ENCODE data around the gene RFX2. TPM values are rescaled to one million over a fixed set of nuclear protein-coding genes. Genes with fewer than 3 reads are reported as not detected.
A peak's percentile ranks its signal among the peaks of the same experiment; 100 is the strongest.

The RFX2 gene
- total RNA-seq, 1 donor from 2014 or later = 7.3 TPM

DNA sequence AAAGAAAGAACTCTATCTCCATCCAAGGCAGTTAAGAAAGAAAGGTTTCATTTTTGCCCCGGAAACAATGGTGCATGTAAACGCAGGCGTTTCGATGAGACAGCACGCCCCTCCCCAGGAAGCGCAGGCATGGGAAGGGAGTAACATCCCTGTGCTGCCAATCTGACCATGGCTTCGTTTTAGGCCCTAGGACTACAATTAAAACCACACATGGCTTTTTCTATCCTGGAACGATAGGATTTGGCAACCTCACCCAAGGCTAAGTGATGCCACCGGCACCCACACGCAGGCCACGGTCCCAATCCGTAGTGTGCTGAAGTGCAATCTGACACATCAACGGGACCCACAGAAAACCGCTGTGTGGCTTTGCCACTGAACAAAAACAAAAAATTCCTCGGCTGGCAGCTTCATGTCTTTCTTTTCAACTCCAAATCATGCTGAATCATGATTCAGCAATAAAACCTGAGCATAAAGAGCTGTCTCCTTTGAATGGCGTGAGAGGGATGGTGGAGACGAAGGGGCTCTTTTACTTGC lies 156.6 kb downstream of the RFX2 start:
- Mint-ChIP-seq H3K9me3 (no peaks in the 10 kb centered on the region), H3K27me3 (ENCODE audit: low read depth) (no peaks in the 10 kb centered on the region), H3K27ac (peak overlapping the region; percentile 55), H3K36me3 (peaks cover 3% of the 10 kb centered on the region), H3K4me3 (no peak overlapping the region), H3K4me1 (peaks cover 80% of the 10 kb centered on the region)
- DNase-seq (ENCODE audit: low spot score in 2 of 2, unreplicated experiment in 2 of 2) = no peak
- TF ChIP-seq, protein P1, sequence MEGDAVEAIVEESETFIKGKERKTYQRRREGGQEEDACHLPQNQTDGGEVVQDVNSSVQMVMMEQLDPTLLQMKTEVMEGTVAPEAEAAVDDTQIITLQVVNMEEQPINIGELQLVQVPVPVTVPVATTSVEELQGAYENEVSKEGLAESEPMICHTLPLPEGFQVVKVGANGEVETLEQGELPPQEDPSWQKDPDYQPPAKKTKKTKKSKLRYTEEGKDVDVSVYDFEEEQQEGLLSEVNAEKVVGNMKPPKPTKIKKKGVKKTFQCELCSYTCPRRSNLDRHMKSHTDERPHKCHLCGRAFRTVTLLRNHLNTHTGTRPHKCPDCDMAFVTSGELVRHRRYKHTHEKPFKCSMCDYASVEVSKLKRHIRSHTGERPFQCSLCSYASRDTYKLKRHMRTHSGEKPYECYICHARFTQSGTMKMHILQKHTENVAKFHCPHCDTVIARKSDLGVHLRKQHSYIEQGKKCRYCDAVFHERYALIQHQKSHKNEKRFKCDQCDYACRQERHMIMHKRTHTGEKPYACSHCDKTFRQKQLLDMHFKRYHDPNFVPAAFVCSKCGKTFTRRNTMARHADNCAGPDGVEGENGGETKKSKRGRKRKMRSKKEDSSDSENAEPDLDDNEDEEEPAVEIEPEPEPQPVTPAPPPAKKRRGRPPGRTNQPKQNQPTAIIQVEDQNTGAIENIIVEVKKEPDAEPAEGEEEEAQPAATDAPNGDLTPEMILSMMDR (IDR thresholded peaks at IDR 0.05; ENCODE audit: unreplicated experiment) = no peak

DNA sequence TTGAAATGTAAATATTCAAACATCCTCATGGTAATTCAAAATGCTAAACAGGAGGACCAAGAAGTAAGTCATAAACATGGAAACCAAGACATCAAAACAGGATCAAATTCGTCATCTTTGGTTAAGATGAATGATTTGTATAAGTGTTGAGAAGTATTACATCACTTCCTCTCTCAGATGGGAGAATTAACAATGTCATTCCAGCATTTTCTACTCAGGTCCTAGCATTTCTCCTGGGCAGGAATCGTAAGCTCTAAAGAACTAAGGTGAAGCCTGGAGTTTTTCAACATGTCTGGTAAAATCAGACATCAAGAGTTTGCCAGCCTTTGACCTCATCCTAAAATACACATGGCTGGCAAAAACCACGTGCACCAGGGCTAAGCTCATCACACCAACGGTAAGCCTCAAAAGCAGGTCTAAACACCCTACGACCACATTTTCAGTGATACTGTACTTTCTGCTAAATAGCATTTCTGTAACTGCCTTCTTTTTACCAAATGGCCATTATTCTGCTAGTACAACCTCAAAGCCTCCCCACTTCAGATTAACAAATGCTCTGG lies 157.2 kb downstream of the RFX2 start:
- Mint-ChIP-seq H3K4me3 (no peak overlapping the region), H3K27me3 (ENCODE audit: low read depth) (no peaks in the 10 kb centered on the region), H3K27ac (peak overlapping the region; percentile 52), H3K4me1 (peaks cover 81% of the 10 kb centered on the region), H3K36me3 (peaks cover 3% of the 10 kb centered on the region), H3K9me3 (no peaks in the 10 kb centered on the region)
- no peak for DNase-seq (ENCODE audit: low spot score in 2 of 2, unreplicated experiment in 2 of 2)
- TF ChIP-seq, protein P1 (IDR thresholded peaks at IDR 0.05; ENCODE audit: unreplicated experiment) = no peak

DNA sequence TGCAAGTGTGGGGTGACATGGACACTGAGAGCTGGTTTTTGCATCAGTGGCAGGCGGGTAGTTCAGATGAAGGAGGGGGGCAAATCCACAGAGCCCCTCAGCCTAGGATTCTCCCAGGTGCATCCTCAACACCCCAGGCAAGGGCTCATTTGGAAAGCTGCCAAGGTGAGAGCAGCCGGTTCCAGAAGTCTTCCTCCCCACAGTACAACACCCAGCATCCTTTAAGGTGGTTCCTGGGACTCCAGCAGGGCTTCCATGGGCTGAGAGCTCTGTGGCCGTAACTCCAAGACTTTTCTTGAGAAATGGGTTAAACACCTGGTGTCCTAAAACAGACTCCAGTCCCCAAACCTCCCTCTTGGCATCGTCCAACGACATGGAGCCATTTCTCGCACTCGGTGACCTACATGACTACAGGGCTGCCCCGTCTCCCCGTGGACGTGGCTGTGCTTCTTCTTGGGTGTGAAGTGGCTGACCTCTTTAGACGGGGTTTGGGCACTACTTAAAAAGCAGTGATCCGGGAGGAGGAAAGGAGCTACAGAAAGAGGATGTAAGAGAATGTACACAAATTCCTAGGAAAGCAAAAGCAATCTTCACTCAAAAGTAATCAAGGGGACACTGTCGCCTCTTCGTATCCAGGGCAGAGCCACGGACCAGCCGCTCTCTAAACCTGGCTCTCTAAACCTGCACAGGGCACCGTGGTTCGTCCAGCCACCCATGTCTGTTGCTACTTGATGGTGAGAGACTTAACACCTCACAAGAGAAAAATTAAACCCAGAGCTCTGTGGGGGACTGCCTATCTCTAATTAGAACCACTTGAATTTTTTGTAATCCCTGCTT lies 157.9 kb downstream of the RFX2 start:
- Mint-ChIP-seq H3K36me3 (peaks cover 4% of the 10 kb centered on the region), H3K4me1 (peaks cover 79% of the 10 kb centered on the region), H3K4me3 (no peak overlapping the region), H3K27me3 (ENCODE audit: low read depth) (no peaks in the 10 kb centered on the region), H3K9me3 (no peaks in the 10 kb centered on the region), H3K27ac (peak overlapping the region; percentile 56)
- TF ChIP-seq, protein P1 (IDR thresholded peaks at IDR 0.05; ENCODE audit: unreplicated experiment) = no peak
- DNase-seq (ENCODE audit: low spot score in 2 of 2, unreplicated experiment in 2 of 2) = no peak

DNA sequence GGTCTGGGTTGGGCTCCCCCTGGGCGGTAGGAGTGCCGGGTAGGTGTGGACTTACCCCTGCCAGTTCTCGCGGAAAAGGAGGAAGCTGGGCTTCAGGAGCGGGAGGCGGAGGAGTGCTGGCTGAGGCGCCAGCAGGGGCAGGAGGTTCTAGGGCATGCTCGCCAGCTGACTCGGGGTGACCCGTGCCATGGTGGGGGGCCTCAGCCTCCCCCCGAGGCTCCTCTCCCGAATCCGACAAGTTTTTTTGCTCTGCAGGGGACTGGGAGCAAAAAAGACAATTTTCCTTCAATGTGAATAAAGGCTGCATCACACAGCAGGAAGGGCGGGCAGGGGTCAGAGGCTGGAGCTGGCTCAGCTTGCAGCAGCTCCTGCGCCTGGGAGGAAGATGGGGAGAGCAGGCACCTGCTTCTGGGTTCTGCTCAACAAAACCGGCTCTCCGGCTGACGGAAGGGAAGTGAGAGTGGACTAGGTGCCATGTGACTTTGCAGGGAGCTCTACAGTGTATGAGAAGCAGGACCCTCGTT lies 158.9 kb downstream of the RFX2 start:
- peaks cover 4% of the 10 kb centered on the region for H3K36me3 Mint-ChIP-seq

DNA sequence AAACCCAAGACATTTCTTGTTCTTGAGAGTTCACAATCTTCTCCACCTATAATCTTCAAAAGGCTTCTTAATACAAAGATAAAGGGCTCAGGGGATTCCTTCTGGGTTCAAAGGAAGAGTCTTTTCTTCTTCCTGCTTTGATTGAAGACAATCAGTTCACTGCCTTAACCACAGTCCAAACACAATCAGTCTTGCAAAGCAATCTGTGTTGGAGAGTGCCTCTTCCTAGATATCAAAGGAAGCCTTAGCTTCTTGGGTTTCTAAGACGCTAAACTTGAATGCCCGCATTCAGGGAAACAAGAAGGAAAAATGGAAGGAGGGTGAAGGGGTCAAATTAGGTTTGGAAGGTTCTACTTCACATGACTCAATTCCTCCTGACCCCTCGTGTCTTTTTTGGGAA lies 159.6 kb downstream of the RFX2 start:
- H3K27ac Mint-ChIP-seq = peak overlapping the region; percentile 81
- H3K36me3 Mint-ChIP-seq = peaks cover 4% of the 10 kb centered on the region
- no peak overlapping the region for H3K4me3 Mint-ChIP-seq
- TF ChIP-seq, protein P1 (IDR thresholded peaks at IDR 0.05; ENCODE audit: unreplicated experiment) = no peak
- no peaks in the 10 kb centered on the region for H3K27me3 Mint-ChIP-seq (ENCODE audit: low read depth)
- no peak for DNase-seq (ENCODE audit: low spot score in 2 of 2, unreplicated experiment in 2 of 2)
- H3K9me3 Mint-ChIP-seq = no peaks in the 10 kb centered on the region
- H3K4me1 Mint-ChIP-seq = peaks cover 69% of the 10 kb centered on the region

More for the DNA sequence above, 158.9 kb downstream of the RFX2 start:
- Mint-ChIP-seq H3K4me3 (no peak overlapping the region), H3K27ac (peak overlapping the region; percentile 81), H3K9me3 (no peaks in the 10 kb centered on the region), H3K27me3 (ENCODE audit: low read depth) (no peaks in the 10 kb centered on the region), H3K4me1 (peaks cover 74% of the 10 kb centered on the region)
- TF ChIP-seq, protein P1 (IDR thresholded peaks at IDR 0.05; ENCODE audit: unreplicated experiment) = no peak
- DNase-seq (ENCODE audit: low spot score in 2 of 2, unreplicated experiment in 2 of 2) = no peak

Data from mesothelial cell of epicardium (in vitro differentiated cells).